Neural progenitor cell (in vitro differentiated cells): Measurements from ENCODE around the gene SKIC8.

Experiments used
- CTCF ChIP-seq: fragments of 200-600 bp; sonication (generic); IDR thresholded peaks from 2 replicates; pipeline ENCODE4 v1.5.1; 2017; ENCODE audit warnings: antibody characterized with exemption, mild to moderate bottlenecking
- EZH2 ChIP-seq: fragments of 200-600 bp; sonication (generic); IDR thresholded peaks from 2 replicates; pipeline ENCODE4 v1.6.1; 2017; ENCODE audit warnings: antibody characterized with exemption, mild to moderate bottlenecking, moderate library complexity
- EZH2phosphoT487 ChIP-seq: fragments of 200-600 bp; sonication (generic); IDR thresholded peaks from 2 replicates; pipeline ENCODE4 v1.6.1; 2017; ENCODE audit warnings: antibody characterized with exemption

GRCh38 chr15:78290222-78290621 lies 9.2 kb downstream of the SKIC8 start:
- TF ChIP-seq CTCF (no peak), EZH2 (no peak), EZH2phosphoT487 (no peak)
